ENCODE data around the gene CNOT6L.

GRCh38 chr4:77728420-77728819, 90.7 kb downstream of the CNOT6L start:
- TF ChIP-seq ZFX (IDR thresholded peaks at IDR 0.05; ENCODE audit: borderline replicate concordance) (no peak), CTCF (IDR thresholded peaks at IDR 0.05) (no peak)
